H1 (cell line): ENCODE measurements around the gene CACNA1D. TPM values are rescaled to one million over a fixed set of nuclear protein-coding genes. Genes with fewer than 3 reads are reported as not detected.

Experiments
- CREB1 ChIP-seq: IDR thresholded peaks from 2 replicates; pipeline ENCODE4 v1.6.1; 2012; ENCODE audit warnings: inconsistent platforms
- JUND ChIP-seq: IDR thresholded peaks from 2 replicates; pipeline ENCODE4 v1.6.1; 2011; ENCODE audit warnings: mild to moderate bottlenecking, improper control_type of control experiment, low read length
- polyA plus RNA-seq, 7 experiments: library from polyadenylated mRNA; depleted of rRNA in 3 of 7; stranded (reverse) in 5 of 7; unstranded in 2 of 7; fragments of >200 nt in 5 of 7; fragments of 200-250 nt in 2 of 7; gene quantifications; 1 replicate in 5 of 7; 2 replicates in 1 of 7; 4 replicates in 1 of 7; pipeline versions ENCODE4 v1.2.1 to v1.2.3, GENCODE V29; 2011 to 2013; ENCODE audit warnings: missing spikeins in 2 of 7, mixed read lengths in 2 of 7
- total RNA-seq: library from RNA; stranded (reverse); fragmentation: NEBNext Ultra II Directional; extraction: Animal tissue kit (Norgen Biotek cat#: 25700); gene quantifications from 2 replicates; pipeline ENCODE4 v1.2.1, GENCODE V29; 2021
- TF ChIP-seq, protein P1 (sequence below), 3 experiments: IDR thresholded peaks; 1 replicate in 2 of 3; 2 replicates in 1 of 3; pipeline versions ENCODE4 v1.5.1 to v1.6.1; 2011; ENCODE audit warnings: low read length in 3 of 3, mild to moderate bottlenecking in 3 of 3, inconsistent platforms in 2 of 3, low read depth in 1 of 3, moderate library complexity in 1 of 3; ENCODE audit not compliant: insufficient read depth in 1 of 3; ENCODE audit errors: control extremely low read depth in 1 of 3

Gene CACNA1D
- total and polyA plus RNA-seq, 2 of the 8 experiments (the other 6 are each of a cell fraction or from before 2014, with no cell fraction given), result 2.0 to 2.9 TPM

DNA sequence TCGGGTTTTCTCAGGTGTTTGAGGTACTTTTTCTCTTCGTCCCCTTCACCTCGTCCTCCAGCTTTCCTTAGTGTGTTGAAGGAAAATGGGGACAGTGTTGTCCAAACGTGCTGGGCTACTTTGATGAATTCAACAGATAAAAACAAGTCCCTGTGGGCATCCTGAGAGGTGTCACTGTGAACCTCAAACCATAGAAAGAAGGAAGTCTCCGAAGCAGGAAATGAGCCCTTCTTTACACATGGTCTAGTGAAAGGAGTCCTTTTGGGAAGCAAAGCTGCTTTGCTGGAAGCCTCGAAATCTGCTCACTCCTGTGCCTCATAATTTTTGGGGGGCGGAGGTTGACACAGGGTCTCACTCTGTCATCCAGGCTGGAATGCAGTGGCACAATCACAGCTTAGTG lies 362.6 kb downstream of the CACNA1D start (continued):
- TF ChIP-seq, protein P1, sequence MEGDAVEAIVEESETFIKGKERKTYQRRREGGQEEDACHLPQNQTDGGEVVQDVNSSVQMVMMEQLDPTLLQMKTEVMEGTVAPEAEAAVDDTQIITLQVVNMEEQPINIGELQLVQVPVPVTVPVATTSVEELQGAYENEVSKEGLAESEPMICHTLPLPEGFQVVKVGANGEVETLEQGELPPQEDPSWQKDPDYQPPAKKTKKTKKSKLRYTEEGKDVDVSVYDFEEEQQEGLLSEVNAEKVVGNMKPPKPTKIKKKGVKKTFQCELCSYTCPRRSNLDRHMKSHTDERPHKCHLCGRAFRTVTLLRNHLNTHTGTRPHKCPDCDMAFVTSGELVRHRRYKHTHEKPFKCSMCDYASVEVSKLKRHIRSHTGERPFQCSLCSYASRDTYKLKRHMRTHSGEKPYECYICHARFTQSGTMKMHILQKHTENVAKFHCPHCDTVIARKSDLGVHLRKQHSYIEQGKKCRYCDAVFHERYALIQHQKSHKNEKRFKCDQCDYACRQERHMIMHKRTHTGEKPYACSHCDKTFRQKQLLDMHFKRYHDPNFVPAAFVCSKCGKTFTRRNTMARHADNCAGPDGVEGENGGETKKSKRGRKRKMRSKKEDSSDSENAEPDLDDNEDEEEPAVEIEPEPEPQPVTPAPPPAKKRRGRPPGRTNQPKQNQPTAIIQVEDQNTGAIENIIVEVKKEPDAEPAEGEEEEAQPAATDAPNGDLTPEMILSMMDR (IDR thresholded peaks at IDR 0.05; ENCODE audit: control extremely low read depth in 1 of 3, insufficient read depth in 1 of 3, low read depth in 1 of 3, low read length in 3 of 3), result no peak
- TF ChIP-seq JUND (no peak), CREB1 (no peak)
- TF ChIP-seq, all 59 proteins: peak for 0
